CD4-positive, alpha-beta T cell treated with Interleukin-10 for 1 hour (primary cell): ENCODE data around the gene LGI1.

Source experiments
- DNase-seq: peaks from one replicate; pipeline ENCODE4 v3.0.0-alpha.2; 2020

LGI1 gene

GRCh38 chr10:93756118-93756517 lies 1.6 kb upstream of the LGI1 start:
- no peak for DNase-seq

GRCh38 chr10:93757136-93757535 lies 600 bp upstream of the LGI1 start:
- DNase-seq: no peak

- no peak for DNase-seq
These were observed 761 bp downstream of the LGI1 start for GRCh38 chr10:93758508-93758885.

- no peak for DNase-seq
These were observed 1.2 kb downstream of the LGI1 start for GRCh38 chr10:93758891-93759410.

- no peak for DNase-seq
These were observed 2.8 kb downstream of the LGI1 start for GRCh38 chr10:93760490-93760889.

DNA sequence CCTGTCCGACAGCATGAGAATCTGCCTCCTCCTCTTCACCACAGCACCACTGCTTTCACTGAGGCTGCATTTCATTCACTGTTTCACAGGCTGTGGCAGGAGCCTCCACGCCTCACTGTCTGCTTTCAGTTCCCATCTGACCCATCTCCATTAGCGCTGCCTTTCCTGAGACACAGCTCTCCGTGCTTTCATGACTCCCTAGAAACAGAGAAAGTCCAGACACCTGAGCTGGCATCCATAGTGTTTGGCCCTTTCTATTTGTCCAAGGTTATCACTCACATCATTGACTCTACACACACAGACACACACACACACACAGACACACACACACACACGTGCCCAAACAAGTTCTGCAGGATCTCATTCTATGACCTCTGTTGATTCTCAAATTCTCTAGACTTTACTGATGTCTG lies 5.2 kb downstream of the LGI1 start:
- no peak for DNase-seq

GRCh38 chr10:93766918-93767317 lies 9.2 kb downstream of the LGI1 start:
- no peak for DNase-seq

DNA sequence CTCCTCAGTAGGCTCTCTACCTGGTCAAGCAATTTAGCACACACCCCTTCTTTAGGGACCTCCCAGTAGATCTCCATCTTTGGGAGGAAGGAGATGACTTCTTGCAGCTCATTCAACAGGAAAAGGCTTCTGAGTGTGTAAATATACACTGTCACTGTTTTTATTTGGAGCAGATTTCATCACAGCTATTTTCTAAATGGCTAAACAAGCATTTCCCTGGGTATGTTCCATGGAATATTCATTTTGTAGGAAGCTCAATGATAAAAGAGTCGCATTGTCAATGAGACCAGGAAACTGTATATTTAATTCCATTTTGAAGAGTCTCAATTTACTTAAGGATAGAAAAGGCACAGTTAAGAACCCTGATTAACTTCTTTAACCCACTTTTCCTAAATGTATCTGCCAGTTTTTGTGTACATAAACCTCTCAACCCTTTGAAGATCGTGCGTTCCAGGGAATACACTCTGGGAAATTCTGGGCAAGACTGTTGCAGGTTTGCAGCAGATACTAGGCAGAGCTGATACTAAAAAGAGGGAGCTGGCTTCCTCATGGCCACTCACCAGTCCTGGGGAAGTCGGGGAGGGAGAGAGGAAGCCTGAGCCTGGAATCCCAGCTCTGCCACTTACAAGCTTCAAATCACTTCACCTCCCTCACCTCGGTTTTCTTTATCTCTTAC lies 10.1 kb downstream of the LGI1 start:
- no peak for DNase-seq

DNA sequence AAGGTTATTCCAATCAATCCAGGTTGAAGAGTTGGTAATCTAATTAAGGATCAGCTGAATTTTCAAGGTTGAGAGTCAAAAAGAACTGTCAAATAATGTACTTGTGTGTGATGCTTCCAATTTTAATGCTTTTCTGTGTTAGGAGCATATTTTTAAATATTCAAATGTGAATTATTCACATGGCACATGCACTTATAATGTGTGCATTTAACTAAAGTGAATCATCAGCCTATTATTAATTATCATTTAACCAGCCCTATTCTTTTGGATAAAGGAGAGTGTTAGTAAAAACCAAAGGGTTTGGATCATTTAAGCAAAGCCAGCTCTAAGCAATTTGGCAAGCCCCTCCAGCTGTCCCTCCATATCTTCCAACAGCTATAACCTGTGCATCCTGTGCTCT lies 11.2 kb downstream of the LGI1 start:
- DNase-seq: no peak

- DNase-seq: no peak
These were observed 13.6 kb downstream of the LGI1 start for GRCh38 chr10:93771354-93771753.

- no peak for DNase-seq
These were observed 15.4 kb downstream of the LGI1 start for GRCh38 chr10:93773120-93773519.

GRCh38 chr10:93773705-93774104 lies 16.0 kb downstream of the LGI1 start:
- no peak for DNase-seq

DNA sequence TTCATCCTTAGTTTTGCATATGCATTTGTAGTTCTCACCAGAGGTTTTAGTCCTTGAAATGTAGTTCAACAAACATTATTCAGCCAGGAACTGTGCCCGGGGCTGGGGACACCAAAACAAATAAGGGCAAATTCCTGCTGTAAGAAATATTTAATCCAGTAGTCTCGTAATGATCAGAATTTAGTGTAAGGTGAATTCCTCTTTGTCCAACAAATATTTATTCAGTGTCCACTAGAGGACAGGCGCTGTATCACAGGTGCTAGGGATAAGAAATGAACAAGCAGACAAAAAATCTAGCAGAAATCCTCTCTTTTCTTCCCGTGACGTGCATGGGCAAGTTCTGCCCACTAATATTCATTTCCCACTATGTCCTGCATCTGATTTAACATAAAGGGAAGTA lies 17.6 kb downstream of the LGI1 start:
- no peak for DNase-seq

DNA sequence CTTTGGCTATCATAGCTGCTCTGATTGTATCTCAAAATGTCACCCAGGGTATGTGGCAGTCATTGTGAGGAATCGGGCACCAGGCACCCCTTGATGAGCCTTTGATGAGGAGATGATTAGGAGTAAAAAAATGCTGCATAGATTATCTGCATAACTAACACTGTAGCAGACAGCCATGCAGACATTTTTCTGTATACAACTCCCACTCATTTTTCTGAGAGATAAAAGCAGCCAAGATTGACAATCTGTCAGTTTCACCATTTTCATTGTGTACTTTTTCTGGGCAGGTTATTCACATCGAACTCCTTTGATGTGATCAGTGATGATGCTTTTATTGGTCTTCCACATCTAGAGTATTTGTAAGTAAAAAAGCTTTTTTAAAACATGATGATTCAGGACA lies 19.4 kb downstream of the LGI1 start:
- DNase-seq: no peak

GRCh38 chr10:93784059-93784458 lies 26.3 kb downstream of the LGI1 start:
- no peak for DNase-seq

GRCh38 chr10:93788413-93789208 lies 30.9 kb downstream of the LGI1 start:
- DNase-seq: no peak

GRCh38 chr10:93790439-93790838 lies 32.7 kb downstream of the LGI1 start:
- DNase-seq: no peak

- no peak for DNase-seq
These were observed 38.4 kb downstream of the LGI1 start for GRCh38 chr10:93796167-93796566.

DNA sequence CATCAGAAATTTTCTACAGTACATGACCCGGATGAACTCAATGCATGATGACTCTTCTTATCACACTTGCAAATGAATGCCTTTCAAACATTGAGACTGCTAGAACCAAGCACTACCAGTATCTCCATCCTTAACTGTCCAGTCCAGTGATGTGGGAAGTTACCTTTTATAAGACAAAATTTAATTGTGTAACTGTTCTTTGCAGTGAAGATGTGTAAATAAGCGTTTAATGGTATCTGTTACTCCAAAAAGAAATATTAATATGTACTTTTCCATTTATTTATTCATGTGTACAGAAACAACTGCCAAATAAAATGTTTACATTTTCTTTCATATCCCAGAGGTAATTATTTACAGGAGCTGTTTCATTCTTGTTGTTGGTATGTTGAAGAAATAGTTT lies 40.1 kb downstream of the LGI1 start:
- DNase-seq: no peak

GRCh38 chr10:93799155-93799708 lies 41.5 kb downstream of the LGI1 start:
- DNase-seq: no peak

GRCh38 chr10:93804200-93804599 lies 46.5 kb downstream of the LGI1 start:
- no peak for DNase-seq

- no peak for DNase-seq
These were observed 49.2 kb downstream of the LGI1 start for GRCh38 chr10:93806903-93807302.

DNA sequence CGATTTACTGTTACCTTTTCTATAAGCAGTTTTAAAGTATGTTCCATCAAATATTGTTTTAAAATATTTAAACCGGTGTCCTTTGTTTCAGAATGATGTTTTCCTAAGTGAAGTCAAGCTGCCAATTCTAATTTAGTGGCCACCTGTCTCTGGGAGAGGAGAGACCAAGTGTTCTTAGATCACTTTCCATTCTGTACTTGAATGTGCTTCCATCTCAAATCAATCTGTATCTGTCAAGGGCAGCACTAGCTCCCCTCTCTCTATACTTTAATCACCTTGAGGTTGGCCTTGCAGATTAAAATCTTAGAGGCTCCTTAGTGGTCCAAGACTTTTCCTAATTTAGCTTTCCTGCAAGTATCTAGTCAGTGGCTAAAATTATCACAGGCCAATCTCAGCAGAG lies 49.6 kb downstream of the LGI1 start:
- no peak for DNase-seq

DNA sequence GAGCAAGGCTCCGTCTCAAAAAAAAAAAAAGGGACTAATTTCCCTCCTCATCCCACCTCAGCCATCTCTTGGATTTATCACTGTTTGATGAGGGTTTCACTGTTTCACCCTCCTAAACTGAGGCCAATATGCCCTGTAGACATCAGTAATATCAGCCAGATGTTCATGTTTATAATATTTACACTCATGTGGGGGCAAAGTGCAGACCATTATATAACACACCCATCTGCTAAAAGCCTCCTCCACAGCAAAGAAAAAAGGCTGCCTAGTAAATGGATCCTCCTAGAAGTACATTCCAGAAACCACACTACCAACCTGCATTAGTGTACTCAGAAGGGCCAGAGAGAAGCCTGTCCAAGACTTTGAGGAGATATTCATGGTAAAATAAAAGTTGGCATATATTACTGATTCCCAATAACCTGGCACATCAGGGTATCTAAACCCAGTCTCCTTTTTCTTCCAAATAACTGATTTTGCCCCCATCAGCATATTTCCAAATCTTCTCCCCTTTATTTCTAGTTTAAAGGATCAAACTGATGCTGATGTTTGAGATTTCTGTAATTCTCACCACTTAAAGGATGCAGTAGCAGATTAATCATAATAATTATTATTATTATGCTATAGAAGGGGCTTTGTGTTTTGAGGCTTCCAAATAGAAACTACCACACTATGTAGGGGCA lies 55.1 kb downstream of the LGI1 start:
- no peak for DNase-seq
